ENCODE data around the gene GLIPR2. TPM values are rescaled to one million over a fixed set of nuclear protein-coding genes. Genes with fewer than 3 reads are reported as not detected.
A peak's percentile ranks its signal among the peaks of the same experiment; 100 is the strongest.

GLIPR2 gene
- total RNA-seq, 1 donor from 2014 or later: 110 TPM

- Mint-ChIP-seq H3K27me3 (ENCODE audit: low read depth) (no peaks in the 10 kb centered on the region), H3K4me1 (ENCODE audit: low read depth) (peaks cover 64% of the 10 kb centered on the region), H3K9me3 (ENCODE audit: low read depth) (peaks cover 2% of the 10 kb centered on the region), H3K27ac (ENCODE audit: unreplicated experiment) (peak overlapping the region; percentile 84), H3K36me3 (ENCODE audit: low read depth) (peaks cover 3% of the 10 kb centered on the region), H3K4me3 (ENCODE audit: unreplicated experiment) (peak overlapping the region; percentile 99)
- peak; percentile 73 for DNase-seq (ENCODE audit: low spot score)
- TF ChIP-seq CTCF (IDR thresholded peaks at IDR 0.05): no peak
Observed at GRCh38 chr9:36136894-36137391, 410 bp downstream of the GLIPR2 start.

GRCh38 chr9:36137392-36138004, 965 bp downstream of the GLIPR2 start:
- Mint-ChIP-seq H3K9me3 (ENCODE audit: low read depth) (no peaks in the 10 kb centered on the region), H3K27ac (ENCODE audit: unreplicated experiment) (peak overlapping the region; percentile 84), H3K27me3 (ENCODE audit: low read depth) (no peaks in the 10 kb centered on the region), H3K4me3 (ENCODE audit: unreplicated experiment) (peak overlapping the region; percentile 99), H3K36me3 (ENCODE audit: low read depth) (peaks cover 3% of the 10 kb centered on the region), H3K4me1 (ENCODE audit: low read depth) (peaks cover 63% of the 10 kb centered on the region)
- peak; percentile 68 for DNase-seq (ENCODE audit: low spot score)
- no peak for TF ChIP-seq CTCF (IDR thresholded peaks at IDR 0.05)

- no peak for DNase-seq (ENCODE audit: low spot score)
- H3K27ac Mint-ChIP-seq (ENCODE audit: unreplicated experiment): no peak overlapping the region
- H3K9me3 Mint-ChIP-seq (ENCODE audit: low read depth): no peaks in the 10 kb centered on the region
- no peaks in the 10 kb centered on the region for H3K27me3 Mint-ChIP-seq (ENCODE audit: low read depth)
- H3K36me3 Mint-ChIP-seq (ENCODE audit: low read depth): peaks cover 6% of the 10 kb centered on the region
- peaks cover 69% of the 10 kb centered on the region for H3K4me1 Mint-ChIP-seq (ENCODE audit: low read depth)
- H3K4me3 Mint-ChIP-seq (ENCODE audit: unreplicated experiment): peak overlapping the region; percentile 47
- no peak for TF ChIP-seq CTCF (IDR thresholded peaks at IDR 0.05)
Observed at GRCh38 chr9:36138496-36138895, 2.0 kb downstream of the GLIPR2 start.

GRCh38 chr9:36138901-36139300, 2.4 kb downstream of the GLIPR2 start:
- Mint-ChIP-seq H3K36me3 (ENCODE audit: low read depth) (peaks cover 10% of the 10 kb centered on the region), H3K9me3 (ENCODE audit: low read depth) (no peaks in the 10 kb centered on the region), H3K4me1 (ENCODE audit: low read depth) (peaks cover 72% of the 10 kb centered on the region), H3K27ac (ENCODE audit: unreplicated experiment) (no peak overlapping the region), H3K4me3 (ENCODE audit: unreplicated experiment) (peak overlapping the region; percentile 47), H3K27me3 (ENCODE audit: low read depth) (no peaks in the 10 kb centered on the region)
- no peak for TF ChIP-seq CTCF (IDR thresholded peaks at IDR 0.05)
- DNase-seq (ENCODE audit: low spot score): peak; percentile 40

GRCh38 chr9:36140086-36141084, 3.9 kb downstream of the GLIPR2 start:
- Mint-ChIP-seq H3K36me3 (ENCODE audit: low read depth) (peaks cover 22% of the 10 kb centered on the region), H3K4me3 (ENCODE audit: unreplicated experiment) (no peak overlapping the region), H3K27me3 (ENCODE audit: low read depth) (no peaks in the 10 kb centered on the region), H3K9me3 (ENCODE audit: low read depth) (no peaks in the 10 kb centered on the region), H3K4me1 (ENCODE audit: low read depth) (peaks cover 80% of the 10 kb centered on the region), H3K27ac (ENCODE audit: unreplicated experiment) (no peak overlapping the region)
- DNase-seq (ENCODE audit: low spot score): peak; percentile 52
- no peak for TF ChIP-seq CTCF (IDR thresholded peaks at IDR 0.05)

Data from chondrocyte (in vitro differentiated cells).